ENCODE data around the gene RBM38. TPM values are rescaled to one million over a fixed set of nuclear protein-coding genes. Genes with fewer than 3 reads are reported as not detected.

Gene RBM38
- total RNA-seq, 1 experiment from 2014 or later = 39.2 TPM

DNA sequence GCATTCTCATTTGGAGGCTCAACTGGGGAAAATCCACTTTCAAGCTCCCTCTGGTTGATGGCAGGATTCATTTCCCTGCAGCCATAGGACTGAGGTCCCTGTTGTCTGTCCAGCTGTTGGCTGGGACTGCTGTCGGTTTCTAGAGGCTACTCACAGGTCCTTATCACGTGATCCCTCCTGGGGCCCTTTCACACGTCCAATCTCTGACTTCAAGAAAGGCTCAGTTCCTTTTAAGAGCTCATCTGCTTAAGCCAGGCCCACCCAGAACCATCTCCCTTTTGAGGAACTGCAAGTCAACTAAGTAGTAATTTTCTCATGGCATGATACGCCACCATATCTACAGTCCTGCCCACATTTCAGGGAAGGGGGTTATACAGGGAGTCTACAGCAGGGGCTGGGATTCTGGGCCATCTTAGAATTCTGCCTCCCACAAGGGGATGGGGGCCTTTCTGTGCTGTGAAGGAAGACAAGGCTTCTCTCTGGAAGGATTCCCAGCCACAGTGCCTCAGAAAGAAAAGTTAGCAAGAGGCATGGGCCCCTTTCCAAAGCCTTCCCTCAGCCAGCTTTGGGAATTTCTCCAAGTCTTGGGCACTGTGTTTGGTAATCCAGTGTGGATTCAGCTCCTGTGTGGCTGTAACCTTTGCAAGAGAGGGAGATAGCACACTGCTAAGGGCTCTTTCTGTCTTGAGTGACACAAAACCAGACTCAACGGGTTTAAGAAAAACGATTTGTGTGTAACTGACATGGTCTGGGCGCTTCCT lies 67.4 kb downstream of the RBM38 start:
- ChIA-PET POLR2A (no interaction called here), CTCF (no interaction called here)
- H3K36me3 Mint-ChIP-seq (ENCODE audit: insufficient read depth, unreplicated experiment) = no peaks in the 10 kb centered on the region
- intact Hi-C loops (cut with micrococcal nuclease; ENCODE audit: unreplicated experiment) = no loop called here
- no peaks in the 10 kb centered on the region; the same call in 1 of the 2 replicates for H3K9me3 ChIP-seq
- BruUV-seq (replicated peaks) = no TSS peak
- H3K4me3 ChIP-seq (ENCODE audit: low read depth, low read length) = no peak overlapping the region
- no peak overlapping the region for H3K27ac Mint-ChIP-seq (ENCODE audit: unreplicated experiment)
- H3K4me1 ChIP-seq = no peaks in the 10 kb centered on the region
- peaks cover 3% of the 10 kb centered on the region for H3K27me3 Mint-ChIP-seq (ENCODE audit: insufficient read depth, unreplicated experiment)
- H3K36me3 ChIP-seq (ENCODE audit: control insufficient read depth, insufficient read depth, low read length) = no peaks in the 10 kb centered on the region
- TF ChIP-seq, protein P1, sequence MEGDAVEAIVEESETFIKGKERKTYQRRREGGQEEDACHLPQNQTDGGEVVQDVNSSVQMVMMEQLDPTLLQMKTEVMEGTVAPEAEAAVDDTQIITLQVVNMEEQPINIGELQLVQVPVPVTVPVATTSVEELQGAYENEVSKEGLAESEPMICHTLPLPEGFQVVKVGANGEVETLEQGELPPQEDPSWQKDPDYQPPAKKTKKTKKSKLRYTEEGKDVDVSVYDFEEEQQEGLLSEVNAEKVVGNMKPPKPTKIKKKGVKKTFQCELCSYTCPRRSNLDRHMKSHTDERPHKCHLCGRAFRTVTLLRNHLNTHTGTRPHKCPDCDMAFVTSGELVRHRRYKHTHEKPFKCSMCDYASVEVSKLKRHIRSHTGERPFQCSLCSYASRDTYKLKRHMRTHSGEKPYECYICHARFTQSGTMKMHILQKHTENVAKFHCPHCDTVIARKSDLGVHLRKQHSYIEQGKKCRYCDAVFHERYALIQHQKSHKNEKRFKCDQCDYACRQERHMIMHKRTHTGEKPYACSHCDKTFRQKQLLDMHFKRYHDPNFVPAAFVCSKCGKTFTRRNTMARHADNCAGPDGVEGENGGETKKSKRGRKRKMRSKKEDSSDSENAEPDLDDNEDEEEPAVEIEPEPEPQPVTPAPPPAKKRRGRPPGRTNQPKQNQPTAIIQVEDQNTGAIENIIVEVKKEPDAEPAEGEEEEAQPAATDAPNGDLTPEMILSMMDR (IDR thresholded peaks at IDR 0.05; ENCODE audit: insufficient read depth in 1 of 2, low read depth in 1 of 2, low read length in 1 of 2, severe bottlenecking in 1 of 2, unreplicated experiment in 1 of 2) = no peak
- H3K27me3 ChIP-seq (replicated peaks; ENCODE audit: control insufficient read depth, insufficient read depth, low read length) = no peaks in the 10 kb centered on the region
- H3K4me1 Mint-ChIP-seq (ENCODE audit: low read depth, unreplicated experiment) = no peaks in the 10 kb centered on the region
- DNase-seq = no peak
- no peak overlapping the region for H3K4me3 Mint-ChIP-seq (ENCODE audit: unreplicated experiment)
- no peaks in the 10 kb centered on the region for H3K9me3 Mint-ChIP-seq (ENCODE audit: unreplicated experiment)

Other genes with a start within 250 kb of the RBM38 start
- 266 and 317 TPM in 2 replicates for gene BMP7, start 124.8 kb upstream of the RBM38 start, total RNA-seq (2022)
- not detected in 2 replicates for gene SPO11, start 61.6 kb upstream of the RBM38 start, total RNA-seq (2022)
- 133 and 138 TPM in 2 replicates for gene RAE1, start 40.1 kb upstream of the RBM38 start, total RNA-seq (2022)
- gene CTCFL, start 133.7 kb downstream of the RBM38 start, total RNA-seq (2022) = not detected in 2 replicates
- gene PCK1, start 169.7 kb downstream of the RBM38 start, total RNA-seq (2022) = 0.42 TPM in 1 of 2 replicates, not detected in the other
- gene ZBP1, start 229.0 kb downstream of the RBM38 start, total RNA-seq (2022) = not detected in 2 replicates

All from Caco-2 (cell line).